SU-DHL-6 (cell line): ENCODE measurements around the gene LTBP1.

Experiments
- EZH2phosphoT487 ChIP-seq: fragments of 200-600 bp; sonication (generic), shearing (Covaris generic); conservative IDR thresholded peaks from 2 replicates; pipeline ENCODE4 v1.6.1; 2018; ENCODE audit warnings: mild to moderate bottlenecking, antibody characterized with exemption, low read length, moderate library complexity, mixed read lengths
- TF ChIP-seq, protein P1 (sequence below): fragments of 200-600 bp; sonication (generic); IDR thresholded peaks from one replicate; pipeline ENCODE4 v1.5.1; 2017; ENCODE audit warnings: antibody characterized with exemption, mild to moderate bottlenecking, low read length, moderate library complexity; ENCODE audit not compliant: insufficient read depth, poor library complexity, severe bottlenecking

DNA sequence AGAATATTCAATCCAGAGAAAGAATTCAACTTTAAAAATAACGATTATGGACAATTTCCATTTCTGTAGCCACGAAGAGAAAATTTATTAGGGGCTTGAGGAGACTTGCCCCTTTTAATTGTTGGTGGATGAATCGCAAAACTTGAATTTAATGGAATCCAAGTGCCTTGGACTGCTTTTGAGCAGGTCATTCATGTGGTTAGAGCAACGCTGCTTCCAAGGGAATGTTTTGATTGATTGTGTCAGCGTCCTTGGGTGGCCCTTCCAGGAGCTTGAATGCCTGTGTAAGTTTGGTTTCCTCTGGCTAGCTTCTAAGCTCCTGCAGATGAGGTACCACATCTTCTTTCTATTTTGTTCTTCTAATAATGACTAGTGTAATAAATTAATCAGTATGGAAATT is 213.4 kb downstream of the LTBP1 start:
- TF ChIP-seq, protein P1, sequence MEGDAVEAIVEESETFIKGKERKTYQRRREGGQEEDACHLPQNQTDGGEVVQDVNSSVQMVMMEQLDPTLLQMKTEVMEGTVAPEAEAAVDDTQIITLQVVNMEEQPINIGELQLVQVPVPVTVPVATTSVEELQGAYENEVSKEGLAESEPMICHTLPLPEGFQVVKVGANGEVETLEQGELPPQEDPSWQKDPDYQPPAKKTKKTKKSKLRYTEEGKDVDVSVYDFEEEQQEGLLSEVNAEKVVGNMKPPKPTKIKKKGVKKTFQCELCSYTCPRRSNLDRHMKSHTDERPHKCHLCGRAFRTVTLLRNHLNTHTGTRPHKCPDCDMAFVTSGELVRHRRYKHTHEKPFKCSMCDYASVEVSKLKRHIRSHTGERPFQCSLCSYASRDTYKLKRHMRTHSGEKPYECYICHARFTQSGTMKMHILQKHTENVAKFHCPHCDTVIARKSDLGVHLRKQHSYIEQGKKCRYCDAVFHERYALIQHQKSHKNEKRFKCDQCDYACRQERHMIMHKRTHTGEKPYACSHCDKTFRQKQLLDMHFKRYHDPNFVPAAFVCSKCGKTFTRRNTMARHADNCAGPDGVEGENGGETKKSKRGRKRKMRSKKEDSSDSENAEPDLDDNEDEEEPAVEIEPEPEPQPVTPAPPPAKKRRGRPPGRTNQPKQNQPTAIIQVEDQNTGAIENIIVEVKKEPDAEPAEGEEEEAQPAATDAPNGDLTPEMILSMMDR = no peak
- no peak for TF ChIP-seq EZH2phosphoT487
